KOPT-K1 (cell line): ENCODE results near the gene TRAPPC5.
"Not testable (repeated sequence)": the region's sequence is repeated elsewhere in the genome, so short reads cannot be mapped to it uniquely, and the experiment has no call there.

ENCODE experiments used
- H3K27ac ChIP-seq: fragments of 200-600 bp; sonication (generic); 2 replicates; pipeline ENCODE4 v1.5.1; 2016; ENCODE audit warnings: antibody characterized with exemption, mild to moderate bottlenecking, low read depth, low read length; ENCODE audit not compliant: poor library complexity, severe bottlenecking
- H3K36me3 ChIP-seq: fragments of 200-600 bp; sonication (generic); 2 replicates; pipeline ENCODE4 v1.5.1; 2017; ENCODE audit warnings: antibody characterized with exemption, mild to moderate bottlenecking, low read length, moderate library complexity; ENCODE audit not compliant: insufficient read depth
- H3K9me3 ChIP-seq: fragments of 200-600 bp; sonication (generic); 2 replicates; pipeline ENCODE4 v1.5.1; 2017; ENCODE audit warnings: antibody characterized with exemption, low read length, mild to moderate bottlenecking; ENCODE audit not compliant: insufficient read depth, poor library complexity, severe bottlenecking

Gene TRAPPC5

DNA sequence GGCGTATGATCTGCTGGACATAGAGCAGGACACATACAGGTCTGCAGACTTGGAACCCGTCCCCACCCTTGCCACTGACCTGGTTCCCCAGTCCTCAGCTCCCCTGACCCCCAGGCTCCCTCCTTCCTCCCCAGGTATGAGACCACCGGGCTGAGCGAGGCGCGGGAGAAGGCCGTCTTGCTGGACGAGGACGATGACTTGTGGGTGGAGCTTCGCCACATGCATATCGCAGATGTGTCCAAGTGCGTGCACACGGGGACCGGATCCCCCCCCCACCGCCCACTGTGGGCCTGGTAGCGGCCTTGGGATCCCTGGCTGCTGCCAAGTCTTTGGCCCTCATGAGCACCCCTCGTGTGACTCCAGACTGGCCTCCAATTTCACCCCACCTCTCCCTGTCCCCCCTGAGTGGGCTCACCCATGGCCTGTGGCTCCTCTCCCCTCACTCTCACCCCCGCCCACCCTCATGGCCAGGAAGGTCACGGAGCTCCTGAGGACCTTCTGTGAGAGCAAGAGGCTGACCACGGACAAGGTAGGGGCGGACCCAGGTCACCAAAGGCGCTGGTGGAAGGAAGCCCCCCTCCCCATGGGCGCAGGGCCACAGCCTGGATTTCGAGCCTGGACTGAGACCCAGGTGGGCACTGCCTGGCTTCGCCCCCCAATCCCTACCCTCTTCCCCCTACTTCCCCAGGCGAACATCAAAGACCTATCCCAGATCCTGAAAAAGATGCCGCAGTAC lies 38.2 kb upstream of the TRAPPC5 start:
- no peaks in the 10 kb centered on the region for H3K9me3 ChIP-seq
- H3K27ac ChIP-seq, result no peak overlapping the region
- H3K36me3 ChIP-seq, result peaks cover 18% of the 10 kb centered on the region; the same call in 1 of the 2 replicates

DNA sequence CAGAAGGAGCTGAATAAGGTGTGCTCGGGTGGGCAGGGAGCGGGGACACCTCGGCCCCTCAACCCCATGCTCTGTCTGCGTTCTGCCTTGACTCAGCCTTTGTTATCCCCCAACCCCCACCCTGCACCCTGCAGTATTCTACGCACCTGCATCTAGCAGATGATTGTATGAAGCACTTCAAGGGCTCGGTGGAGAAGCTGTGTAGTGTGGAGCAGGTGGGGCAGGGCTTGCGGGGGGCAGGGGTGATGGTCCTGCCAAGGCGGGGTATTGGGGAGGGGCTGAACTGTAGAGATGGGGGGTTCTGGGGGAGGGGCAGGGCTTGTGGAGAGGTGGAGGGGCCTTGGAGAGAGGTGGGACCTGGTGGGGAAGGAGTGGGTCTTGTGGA lies 37.6 kb upstream of the TRAPPC5 start:
- Histone ChIP-seq H3K9me3 (no peaks in the 10 kb centered on the region), H3K36me3 (peaks cover 18% of the 10 kb centered on the region; the same call in 1 of the 2 replicates), H3K27ac (no peak overlapping the region)

DNA sequence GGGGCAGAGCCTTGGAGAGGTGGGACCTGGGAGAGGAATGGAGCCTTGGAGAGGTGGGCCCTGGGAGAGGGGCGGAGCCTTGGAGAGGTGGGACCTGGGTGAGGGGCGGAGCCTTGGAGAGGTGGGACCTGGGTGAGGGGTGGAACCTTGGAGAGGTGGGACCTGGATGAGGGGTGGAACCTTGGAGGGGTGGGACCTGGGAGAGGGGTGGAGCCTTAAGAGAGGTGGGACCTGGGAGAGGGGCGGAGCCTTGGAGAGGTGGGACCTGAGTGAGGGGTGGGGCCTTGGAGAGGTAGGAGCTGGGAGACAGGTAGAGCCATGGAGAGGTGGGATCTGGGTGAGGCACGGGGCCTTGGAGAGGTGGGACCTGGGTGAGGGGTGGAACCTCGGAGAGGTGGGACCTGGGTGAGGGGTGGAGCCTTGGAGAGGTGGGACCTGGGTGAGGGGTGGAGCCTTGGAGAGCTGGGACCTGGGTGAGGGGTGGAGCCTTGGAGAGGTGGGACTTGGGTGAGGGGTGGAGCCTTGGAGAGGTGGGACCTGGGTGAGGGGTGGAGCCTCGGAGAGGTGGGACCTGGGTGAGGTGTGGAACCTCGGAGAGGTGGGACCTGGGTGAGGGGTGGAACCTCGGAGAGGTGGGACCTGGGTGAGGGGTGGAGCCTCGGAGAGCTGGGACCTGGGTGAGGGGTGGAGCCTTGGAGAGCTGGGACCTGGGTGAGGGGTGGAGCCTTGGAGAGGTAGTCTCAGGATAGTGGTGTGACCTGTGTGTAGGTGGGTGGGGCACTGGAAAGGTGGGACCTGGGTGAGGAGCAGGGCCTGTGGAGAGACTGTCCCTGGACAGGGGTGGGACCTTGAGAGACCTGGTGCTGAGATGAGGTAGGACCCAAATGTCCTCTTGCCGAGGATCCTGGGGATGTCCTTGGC lies 36.7 kb upstream of the TRAPPC5 start:
- H3K9me3 ChIP-seq, H3K27ac ChIP-seq: not testable (repeated sequence)
- H3K36me3 ChIP-seq, result peaks cover 18% of the 10 kb centered on the region; the same call in 1 of the 2 replicates

DNA sequence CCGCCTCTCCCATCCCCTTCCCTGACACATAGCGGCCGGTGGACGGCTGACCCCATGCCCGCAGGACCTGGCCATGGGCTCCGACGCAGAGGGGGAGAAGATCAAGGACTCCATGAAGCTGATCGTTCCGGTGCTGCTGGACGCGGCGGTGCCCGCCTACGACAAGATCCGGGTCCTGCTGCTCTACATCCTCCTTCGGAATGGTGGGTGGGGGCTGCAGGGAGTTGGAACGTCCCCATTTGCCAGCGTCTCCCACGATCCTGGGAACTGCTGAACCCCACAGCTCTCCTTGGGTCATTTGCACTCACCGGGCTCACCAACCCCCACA lies 36.1 kb upstream of the TRAPPC5 start:
- H3K36me3 ChIP-seq, result peaks cover 18% of the 10 kb centered on the region; the same call in 1 of the 2 replicates
- H3K27ac ChIP-seq, result no peak overlapping the region
- no peaks in the 10 kb centered on the region for H3K9me3 ChIP-seq

DNA sequence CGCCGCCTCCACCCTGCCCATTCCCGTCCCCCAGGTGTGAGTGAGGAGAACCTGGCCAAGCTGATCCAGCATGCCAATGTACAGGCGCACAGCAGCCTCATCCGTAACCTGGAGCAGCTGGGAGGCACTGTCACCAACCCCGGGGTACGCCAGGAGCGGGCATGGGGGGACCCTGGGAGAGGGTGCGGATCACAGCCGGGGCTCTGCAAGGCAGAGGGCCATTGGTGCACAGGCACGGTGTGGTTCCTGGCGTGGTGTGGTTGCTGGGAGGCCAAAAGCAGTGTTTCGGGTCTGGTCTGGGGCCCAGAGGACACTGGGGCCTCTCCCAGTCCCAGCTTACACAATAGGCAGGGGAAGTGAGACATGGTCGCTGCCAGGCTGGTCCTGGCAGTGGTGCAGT lies 35.5 kb upstream of the TRAPPC5 start:
- H3K9me3 ChIP-seq, result no peaks in the 10 kb centered on the region
- no peak overlapping the region for H3K27ac ChIP-seq
- H3K36me3 ChIP-seq, result peaks cover 11% of the 10 kb centered on the region; the same call in 1 of the 2 replicates

DNA sequence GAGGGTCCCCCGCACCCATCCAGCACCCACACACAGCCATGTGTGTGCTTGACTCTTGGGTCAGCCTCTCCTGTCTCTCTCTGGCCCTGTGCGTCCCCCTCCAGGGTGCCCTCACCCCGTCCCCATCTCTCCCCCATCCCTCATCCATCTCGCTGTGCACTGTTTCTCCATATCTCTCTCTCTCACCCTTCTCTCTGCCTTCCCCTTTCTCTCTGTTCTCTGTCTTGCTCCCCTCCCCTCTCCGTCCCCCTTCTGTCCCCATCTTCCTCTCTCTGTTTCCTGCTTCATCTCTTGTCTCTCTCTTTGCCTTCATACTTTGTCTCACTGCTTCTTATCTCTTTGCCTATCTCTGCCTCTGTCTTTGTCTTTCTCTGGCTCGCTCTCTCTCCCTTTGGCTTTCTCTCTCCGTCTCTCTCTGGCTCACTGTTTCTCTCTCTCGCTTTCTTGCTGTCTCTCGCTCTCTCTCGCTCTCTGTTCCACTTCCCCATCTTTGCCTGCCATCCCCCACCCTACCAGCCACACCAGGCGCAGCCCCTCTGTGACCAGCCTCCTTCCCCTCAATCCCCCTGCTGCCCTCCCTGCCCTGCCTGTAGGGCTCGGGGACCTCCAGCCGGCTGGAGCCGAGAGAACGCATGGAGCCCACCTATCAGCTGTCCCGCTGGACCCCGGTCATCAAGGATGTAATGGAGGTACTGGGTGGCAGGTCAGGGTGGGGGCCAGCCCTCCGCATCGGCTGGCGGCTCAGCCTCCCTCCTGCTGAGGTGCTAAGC lies 34.8 kb upstream of the TRAPPC5 start:
- H3K36me3 ChIP-seq, result peaks cover 10% of the 10 kb centered on the region; the same call in 1 of the 2 replicates
- no peak overlapping the region for H3K27ac ChIP-seq
- no peaks in the 10 kb centered on the region for H3K9me3 ChIP-seq

DNA sequence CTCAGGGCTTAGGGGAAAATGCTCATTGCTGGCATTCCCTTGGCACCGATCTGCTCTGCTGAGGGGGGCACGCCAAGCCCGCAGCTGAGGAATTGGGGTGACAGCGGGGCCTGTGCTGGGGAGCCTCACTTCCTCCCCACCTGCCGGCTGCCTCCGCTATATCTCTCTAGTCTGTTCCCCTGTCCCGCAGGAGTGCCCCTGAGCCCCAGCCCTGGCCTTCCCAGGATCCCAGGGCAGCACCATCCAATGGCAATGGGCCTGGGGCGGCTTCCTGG lies 34.3 kb upstream of the TRAPPC5 start:
- Histone ChIP-seq H3K36me3 (peaks cover 10% of the 10 kb centered on the region; the same call in 1 of the 2 replicates), H3K9me3 (no peaks in the 10 kb centered on the region), H3K27ac (no peak overlapping the region)

DNA sequence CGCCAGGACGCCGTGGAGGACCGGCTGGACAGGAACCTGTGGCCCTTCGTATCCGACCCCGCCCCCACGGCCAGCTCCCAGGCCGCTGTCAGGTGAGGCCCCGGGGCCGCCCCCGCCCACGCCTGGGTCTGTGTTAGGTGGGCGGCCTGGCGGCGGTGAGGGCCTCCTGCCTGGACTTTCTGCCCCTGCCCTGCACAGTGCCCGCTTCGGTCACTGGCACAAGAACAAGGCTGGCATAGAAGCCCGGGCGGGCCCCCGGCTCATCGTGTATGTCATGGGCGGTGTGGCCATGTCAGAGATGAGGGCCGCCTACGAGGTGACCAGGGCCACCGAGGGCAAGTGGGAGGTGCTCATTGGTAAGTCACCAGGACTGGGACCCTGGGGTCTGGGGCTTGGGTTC lies 33.5 kb upstream of the TRAPPC5 start:
- H3K9me3 ChIP-seq, result no peaks in the 10 kb centered on the region
- H3K36me3 ChIP-seq, result peaks cover 10% of the 10 kb centered on the region; the same call in 1 of the 2 replicates
- no peak overlapping the region for H3K27ac ChIP-seq

DNA sequence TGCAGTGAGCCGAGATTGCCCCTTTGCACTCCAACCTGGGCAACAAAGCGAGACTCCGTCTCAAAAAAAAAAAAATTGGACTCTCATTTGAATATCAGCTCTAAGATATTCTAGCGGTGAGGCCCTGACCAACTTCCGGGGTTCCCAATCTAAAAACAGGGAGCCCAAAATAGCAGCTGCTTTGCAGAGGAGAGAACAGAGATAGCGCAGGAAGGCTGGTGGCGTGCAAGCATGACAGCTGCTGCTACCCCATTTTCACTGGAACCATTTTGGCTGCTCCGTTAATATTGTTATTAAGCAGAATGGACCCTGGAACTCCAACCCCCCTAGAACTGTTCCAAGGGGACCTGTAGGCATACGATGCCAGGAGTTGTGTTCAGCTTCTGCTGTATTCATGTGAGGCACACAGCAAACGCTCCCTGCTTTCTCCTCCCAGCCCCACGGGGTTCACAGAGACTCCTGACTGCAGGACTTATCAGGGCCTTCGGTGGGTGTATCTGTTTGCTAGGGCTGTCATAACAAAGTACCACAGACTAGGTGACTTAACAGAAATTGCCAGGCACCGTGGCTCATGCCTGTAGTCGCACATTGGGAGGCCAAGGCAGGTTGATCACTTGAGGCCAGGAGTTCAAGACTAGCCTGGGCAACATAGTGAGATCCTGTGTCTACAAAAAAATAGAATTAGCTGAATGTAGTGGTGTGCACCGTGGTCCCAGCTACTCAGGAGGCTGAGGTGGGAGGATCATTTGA lies 32.2 kb upstream of the TRAPPC5 start:
- H3K36me3 ChIP-seq, result peaks cover 10% of the 10 kb centered on the region; the same call in 1 of the 2 replicates
- H3K9me3 ChIP-seq, result no peaks in the 10 kb centered on the region
- H3K27ac ChIP-seq, result no peak overlapping the region

DNA sequence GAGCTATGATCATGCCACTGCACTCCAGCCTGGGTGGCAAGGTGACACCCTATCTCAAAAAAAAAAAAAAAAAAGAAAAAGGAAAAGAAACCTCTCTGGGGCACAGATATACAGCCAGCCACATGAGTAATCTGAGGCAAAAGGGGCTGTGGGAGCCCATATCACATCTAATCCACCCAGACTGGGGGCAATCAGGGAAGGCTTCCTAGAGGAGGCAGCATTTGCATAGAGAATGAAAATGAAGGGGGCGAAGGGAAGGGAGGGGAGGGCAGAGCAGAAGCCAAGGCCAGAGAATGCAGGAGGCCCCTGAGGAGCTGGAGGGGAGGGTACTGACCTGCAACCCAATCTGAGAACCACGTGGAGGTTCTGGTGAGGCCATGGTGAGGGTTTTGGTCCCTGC lies 30.5 kb upstream of the TRAPPC5 start:
- Histone ChIP-seq H3K9me3 (no peaks in the 10 kb centered on the region), H3K27ac (no peak overlapping the region)

DNA sequence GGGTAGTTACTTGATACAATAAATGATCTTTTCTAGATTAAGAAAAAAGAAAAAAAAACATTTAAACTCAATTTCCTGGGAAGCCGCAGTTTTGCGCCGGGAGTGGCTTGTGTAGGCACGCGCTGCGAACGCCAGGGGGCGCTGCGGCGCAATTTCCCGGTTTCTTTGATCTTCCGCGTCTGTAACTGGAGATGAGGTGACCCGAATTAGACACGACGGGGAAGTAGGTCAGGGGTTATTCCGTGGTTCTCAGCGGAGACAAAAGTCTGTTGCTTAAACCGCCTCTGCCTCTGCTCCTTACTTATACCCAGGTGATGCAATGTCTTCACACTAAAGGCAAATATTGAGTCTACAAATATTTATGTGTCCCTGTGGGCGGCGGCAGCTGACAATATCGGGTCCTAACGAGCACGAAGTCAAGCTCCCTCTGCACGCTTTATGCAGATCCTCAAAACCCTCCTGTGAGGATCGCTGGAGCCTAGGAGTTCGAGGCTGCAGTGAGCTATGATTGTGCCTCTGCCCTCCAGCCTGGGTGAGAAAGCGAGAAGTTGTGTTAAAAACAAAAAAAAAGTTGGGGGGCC lies 28.5 kb upstream of the TRAPPC5 start:
- Histone ChIP-seq H3K36me3 (no peaks in the 10 kb centered on the region; the same call in 1 of the 2 replicates), H3K27ac (peak overlapping the region; percentile 53), H3K9me3 (no peaks in the 10 kb centered on the region)

More for the DNA sequence above, 30.5 kb upstream of the TRAPPC5 start:
- no peaks in the 10 kb centered on the region; the same call in 1 of the 2 replicates for H3K36me3 ChIP-seq

DNA sequence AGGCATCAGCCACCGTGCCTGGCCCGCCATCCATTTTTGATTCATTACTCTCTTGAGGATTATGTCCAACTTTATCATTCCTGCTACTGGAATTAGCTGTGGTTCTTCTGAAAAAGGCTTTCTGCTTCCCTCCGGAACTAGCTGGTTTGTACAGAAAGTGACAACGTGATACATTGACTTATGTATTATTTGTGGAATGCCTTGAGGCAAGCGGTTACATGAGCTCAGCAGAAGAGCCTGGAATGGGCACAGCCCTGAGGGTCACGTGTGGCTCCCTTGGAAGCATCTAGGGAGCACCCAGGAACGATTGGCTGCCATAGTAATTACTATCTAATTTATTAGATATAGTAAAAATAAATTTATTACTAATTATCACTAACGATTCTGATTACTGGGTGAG lies 26.2 kb upstream of the TRAPPC5 start:
- Histone ChIP-seq H3K36me3 (no peaks in the 10 kb centered on the region), H3K27ac (no peak overlapping the region), H3K9me3 (no peaks in the 10 kb centered on the region)

DNA sequence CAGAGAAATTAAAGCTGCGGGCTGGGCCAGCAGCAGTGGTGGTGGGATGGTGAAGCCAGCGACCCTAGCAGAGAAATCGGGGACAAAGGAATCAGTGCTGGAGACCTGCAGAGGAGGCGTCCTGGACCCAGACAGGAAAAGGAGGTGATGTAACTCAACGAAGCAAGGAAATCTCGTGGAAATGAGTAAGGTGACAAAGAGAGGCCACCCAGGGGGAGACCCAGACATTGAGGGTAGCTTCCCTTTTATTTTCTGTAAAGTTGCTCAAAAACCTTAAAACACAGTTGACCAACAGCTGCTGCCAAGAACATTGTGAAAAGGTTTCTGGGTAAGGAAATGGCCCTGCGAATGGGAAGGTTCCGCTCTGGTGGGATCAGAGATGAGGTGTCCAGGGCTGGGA lies 25.1 kb upstream of the TRAPPC5 start:
- H3K27ac ChIP-seq, result no peak overlapping the region
- no peaks in the 10 kb centered on the region for H3K9me3 ChIP-seq
- no peaks in the 10 kb centered on the region for H3K36me3 ChIP-seq

DNA sequence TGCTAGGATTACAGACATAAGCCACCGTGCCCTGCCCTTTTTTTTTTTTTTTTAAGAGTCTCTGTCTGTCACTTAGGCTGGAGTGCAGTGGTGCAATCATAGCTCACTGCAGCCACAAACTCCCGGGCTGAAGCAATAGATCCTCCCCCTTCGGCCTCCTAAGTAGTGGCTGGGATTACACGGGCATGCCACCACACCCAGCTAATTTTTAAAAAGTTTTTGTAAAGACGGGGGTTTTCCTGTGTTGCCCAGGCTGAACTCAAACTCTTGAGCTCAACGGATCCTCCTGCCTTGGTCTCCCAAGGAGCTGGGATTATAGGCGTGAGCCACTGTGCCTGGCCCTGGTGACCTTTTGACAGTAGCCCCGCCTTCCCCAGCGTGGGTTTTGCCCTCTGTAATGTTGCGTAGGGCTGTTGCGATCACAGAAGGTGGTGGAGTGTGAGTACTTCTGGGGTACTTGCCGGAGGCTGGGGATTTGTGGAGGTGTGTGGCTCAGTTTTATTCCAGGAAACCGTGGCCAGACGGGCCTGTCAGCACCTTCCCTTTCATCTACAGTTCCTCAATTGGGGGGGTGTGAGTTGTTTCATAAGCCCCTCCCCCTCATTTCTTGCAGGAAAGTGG lies 23.4 kb upstream of the TRAPPC5 start:
- no peaks in the 10 kb centered on the region for H3K36me3 ChIP-seq
- H3K9me3 ChIP-seq, result no peaks in the 10 kb centered on the region
- peak overlapping the region; percentile 42 for H3K27ac ChIP-seq
